HuH-7.5 (cell line): ENCODE data around the gene CCDC34.

Source experiments
- DNase-seq: peaks from one replicate; pipeline ENCODE4 v3.0.0; 2011; ENCODE audit warnings: low spot score

Gene CCDC34

DNA sequence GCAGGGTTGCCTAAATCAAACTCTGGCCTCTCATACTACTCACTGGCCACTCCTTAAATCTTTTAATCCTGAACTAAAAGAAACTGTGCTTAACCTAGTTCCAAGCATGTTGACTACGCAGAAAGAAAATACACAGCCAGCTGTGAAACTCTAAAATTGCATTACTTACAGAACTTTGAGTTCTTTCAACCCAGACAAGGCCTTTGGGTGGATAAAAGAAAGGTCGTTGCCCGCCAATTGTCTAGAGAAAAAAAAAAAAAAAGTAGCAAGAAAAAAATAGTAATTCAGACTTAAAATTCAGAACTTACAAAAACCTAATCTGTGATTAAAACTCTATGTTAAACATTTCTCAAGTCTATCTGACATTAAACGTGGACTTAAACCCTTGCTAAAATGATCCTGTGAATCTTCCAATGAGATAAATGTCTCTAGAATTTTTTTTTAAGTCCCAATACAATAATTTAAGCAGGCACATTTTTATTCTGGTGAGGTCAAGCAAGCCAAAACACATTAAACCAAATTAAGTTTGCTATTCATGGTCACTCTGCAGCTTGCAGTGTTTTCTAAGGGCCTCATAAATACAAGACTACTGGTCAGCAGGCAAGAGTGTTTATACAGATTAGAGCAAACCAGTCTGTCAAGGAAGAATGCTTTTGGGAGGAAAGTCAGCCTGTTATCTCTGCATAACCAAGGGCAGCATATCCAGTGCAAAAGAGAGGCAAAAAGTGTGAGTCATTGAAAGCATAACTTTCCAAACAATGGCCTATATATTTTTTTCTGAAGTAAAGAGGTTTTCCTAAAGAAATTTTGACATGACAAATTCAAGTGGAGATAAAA is 29.5 kb upstream of the CCDC34 start:
- no peak for DNase-seq

DNA sequence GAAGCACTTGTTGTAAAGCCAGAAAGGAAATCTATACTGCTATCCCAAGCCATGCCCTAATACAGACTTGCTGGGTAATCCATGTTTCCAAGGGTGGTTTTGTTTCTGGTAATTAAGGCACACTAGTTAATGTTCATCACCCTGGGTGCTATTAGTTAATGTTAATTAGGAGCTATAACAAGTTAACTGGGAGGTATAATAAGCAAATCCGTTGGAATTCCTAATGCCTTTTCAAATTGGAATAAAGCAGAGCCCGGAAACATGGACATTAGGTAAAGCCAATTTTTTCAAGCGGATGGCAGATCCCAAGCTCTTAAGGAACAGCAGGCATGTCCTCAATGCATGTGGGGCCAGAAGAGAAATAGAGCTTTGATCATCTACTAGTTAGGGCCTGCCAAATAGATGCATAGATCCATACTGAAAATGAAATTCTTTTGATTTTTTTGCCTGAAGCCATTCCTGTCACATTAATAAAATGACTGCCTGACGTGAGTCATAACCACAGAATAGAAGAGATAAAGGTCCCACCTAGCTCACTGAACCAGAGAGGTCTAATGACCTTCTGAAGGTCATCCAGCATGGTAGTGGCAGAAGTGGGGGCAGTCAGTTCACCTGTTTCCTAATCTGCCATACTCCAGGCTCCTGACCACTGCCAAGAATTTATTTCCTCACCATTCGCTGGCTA is 28.5 kb upstream of the CCDC34 start:
- DNase-seq, result no peak

DNA sequence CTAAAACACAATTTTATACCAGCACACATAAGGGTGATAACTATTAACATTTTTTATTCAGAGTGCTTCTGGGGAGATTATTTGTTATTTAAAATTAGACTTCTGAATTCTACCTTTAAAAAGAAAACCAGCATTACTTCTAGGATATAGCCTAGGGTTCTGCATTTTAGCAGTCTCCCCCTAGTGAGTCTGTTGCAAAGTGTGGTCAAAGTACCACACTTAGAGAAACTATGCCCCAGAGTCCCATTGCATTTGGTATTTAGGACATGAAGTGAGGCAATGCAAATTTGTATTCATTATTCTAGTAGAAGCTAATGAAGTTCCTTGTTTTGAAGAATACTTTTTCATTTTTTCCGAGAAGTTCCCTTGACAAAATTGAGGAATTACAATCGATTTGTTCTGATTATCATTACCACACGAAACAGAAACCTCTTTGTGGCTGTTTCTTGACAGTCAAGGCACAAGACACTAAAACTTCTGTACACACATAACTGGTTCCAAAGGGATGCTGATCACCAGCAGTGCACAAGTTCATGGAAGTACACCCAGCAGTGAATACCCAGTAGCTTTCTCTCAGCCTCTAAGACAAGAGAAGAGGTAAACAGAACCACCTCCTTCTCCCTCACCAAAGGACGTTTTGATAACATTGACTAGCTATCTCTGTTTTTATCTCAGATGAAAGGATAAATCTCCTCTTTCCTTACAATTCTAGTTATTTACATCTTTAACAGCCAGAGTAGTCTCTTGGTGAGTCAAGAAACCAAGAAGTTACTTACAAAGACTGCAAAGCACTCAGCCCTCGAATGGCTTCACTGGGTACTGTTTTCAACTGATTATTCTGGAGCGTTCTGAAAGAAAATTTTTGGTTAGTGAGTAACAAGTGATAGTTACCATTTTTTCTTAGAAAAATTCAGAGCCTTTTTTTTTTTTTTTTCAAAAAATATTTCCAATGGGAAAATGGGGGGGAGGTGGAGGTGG is 27.6 kb upstream of the CCDC34 start:
- no peak for DNase-seq

DNA sequence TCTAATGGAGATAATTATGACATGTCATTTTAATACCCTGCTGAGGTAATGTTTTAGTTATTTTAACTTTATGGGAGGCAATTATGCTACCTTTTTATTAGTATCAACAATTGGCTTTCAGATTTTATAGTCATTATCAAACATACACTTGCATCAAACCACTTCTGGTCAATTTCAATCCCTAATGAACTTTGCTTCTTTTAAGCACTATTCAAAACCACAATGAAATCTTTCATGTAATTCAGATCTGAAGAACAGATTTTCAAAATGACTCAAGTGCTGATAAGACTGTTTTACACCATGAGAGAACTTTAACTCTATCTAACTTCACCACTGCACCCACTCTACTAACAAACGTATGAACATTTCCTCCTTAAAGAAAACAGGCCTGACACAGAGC is 25.9 kb upstream of the CCDC34 start:
- DNase-seq, result no peak

DNA sequence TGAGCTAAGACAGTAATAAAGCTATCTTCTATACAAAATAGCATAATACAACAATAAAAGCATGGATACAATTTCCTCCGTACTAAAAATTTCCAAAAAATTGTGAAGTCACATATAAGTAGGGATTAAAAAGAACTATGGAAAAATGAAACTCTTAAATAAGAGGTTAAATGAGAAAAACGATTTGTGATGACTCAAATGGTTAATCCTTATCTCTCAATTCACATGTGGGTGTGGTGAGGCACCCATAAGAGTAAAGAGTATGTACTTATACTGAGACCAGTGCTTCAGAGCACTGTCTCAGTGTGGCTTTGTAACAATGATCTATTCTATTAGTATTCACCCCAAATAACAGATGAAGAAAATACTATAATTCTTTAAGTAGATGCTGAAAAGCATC is 25.0 kb upstream of the CCDC34 start:
- DNase-seq, result no peak

DNA sequence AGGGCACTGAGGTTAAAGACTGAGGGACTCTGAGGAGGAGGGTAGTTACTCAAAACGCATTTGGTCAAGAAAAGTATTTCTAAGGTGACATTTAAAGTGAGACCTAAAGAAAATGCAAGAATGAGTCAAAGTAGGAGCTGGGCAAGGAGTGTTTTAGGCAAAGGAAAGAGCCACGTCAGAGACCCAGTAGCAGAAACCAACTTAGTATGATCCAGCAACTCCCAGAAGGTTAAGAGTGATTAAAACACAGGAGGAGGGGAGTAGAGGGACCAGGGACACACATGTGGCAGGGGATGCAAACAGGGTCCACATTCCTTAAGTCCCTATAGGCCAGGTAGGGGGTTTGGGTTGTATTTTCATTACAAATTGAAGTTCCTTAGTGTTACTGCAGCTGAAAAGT is 24.3 kb upstream of the CCDC34 start:
- DNase-seq, result no peak

DNA sequence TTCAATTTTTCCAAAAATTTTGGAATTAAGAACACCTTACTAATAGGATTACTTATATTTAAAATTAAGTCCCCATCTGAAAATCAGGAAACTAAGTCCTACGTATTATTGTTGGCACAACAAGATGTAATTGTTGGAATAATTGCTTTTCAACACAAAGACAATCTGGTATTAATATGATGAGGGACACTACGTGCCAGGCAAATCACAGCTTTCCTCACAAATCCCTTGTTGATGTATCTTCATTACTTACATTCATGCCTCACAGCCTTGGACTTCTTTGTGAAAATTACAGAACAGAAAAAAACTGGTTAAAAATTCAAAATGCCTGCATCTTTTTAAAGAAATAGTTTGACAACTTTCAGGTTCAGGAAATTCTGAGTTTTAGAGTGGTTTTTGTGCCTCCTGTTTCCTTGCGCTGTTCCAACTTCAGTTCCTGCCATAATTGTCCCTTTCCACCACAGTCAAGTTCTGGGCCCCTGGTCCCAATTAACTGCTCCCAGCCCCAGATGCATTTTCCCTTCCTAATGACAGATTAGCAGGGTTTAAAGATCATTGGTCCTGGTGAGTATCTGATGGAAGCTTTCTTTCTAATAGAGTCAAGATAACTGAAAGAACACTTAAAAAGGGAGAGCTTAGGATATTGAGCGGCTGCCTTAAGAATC is 23.3 kb upstream of the CCDC34 start:
- DNase-seq, result no peak

DNA sequence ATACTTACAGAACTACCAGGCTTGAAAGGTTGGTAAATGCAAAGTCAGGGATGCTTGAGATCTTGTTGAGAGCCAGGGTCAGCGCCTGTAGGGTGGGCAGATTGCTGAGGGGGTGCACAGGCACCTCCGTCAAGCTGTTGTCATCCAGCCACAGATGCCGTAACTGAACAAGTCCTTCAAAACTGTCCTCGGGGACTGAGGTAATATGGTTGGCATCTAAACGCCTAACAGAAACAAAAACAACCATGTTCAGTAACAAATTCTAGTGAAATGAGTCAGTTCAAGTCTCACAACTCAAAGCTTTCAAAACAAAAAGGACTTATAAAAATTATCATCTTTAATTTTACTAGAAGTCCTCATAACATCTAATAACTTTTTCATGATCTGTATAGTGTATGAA is 22.2 kb upstream of the CCDC34 start:
- no peak for DNase-seq

DNA sequence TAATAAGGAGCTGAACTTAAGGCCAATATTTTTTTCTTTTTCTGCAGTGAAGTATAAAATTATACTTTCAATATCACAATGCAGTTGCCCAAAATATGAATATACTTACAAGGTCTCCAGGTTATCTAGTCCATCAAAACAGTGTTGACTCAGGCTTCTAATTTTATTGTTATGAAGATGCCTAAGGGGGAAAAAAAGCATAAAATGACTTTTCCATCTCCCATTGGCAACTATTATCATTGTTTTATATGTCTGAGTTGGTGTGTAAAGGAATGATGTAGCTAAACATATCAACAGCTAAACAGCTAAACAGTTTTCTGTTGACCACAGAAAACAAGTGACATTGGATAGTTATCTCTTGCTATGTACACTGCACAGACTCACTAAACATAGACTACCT is 21.2 kb upstream of the CCDC34 start:
- no peak for DNase-seq

DNA sequence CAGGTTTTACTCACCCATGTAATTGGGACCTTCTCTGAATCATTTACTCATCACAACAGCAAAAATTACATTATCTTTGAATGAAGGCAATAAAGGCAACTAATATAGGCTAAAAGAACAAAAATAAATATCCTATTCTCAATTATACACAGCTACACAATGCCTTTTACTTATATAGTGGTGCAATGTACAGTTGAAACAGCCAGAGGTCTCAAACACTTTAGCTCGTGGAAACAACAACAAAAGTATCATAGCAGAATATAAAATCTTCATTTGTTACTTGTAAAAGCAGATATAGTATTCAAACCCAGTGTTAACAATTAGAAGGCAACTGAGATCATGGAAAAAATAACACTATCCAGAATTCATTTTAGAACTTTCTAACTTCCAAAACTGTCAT is 20.6 kb upstream of the CCDC34 start:
- no peak for DNase-seq

DNA sequence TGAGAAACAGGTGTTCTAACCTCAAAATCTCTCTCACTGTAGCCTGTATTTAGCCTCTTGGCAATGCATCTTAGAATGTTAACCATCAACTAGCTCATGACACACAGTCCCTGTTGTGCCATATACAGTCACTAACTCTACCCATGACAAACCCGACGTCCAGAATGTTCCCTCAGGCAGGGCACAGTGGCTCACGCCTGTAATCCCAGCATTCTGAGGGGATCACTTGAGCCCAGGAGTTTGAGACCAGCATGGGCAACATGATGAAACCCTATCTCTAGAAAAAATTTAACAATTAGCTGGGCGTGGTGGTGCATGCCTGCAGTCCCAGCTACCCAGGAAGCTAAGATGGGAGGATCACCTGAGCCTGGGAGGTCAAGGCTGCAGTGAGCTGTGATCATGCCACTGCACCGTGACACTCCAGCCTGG is 18.2 kb upstream of the CCDC34 start:
- no peak for DNase-seq

DNA sequence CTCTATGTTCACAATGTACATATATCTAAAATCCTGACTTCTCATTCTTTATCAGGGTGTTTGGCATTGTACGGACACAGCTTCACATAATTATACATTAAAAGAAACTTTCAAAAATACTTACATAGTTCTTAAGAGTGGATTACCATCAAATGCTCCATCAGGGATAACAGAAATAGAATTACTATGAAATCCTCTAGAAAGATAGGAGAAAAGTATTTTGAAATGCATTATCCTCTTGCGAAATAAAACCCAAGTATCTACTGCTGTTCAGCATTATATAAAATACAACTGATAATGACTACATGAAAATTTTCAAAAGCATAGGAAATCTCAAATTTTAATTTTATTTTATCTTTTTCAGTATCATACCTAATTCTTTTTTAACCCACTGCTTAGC is 17.8 kb upstream of the CCDC34 start:
- no peak for DNase-seq

DNA sequence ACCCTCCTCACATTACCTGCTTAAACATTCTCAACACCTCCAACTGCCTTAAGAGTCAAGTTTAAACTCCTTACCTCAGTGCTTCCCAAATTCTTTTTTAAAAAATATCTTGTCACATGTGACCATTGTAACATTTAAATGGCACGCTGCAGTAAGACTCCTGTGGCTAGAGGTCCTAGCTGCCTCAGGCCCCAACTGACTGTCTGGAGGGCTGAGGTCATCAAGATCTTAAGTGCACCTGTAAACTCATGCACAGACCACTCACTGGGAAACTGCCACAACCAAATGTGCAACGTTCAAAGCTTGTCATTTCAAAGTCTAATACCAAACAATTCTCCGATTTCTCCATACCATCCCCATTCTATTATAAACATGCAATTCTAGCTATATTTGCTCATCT is 16.4 kb upstream of the CCDC34 start:
- no peak for DNase-seq

DNA sequence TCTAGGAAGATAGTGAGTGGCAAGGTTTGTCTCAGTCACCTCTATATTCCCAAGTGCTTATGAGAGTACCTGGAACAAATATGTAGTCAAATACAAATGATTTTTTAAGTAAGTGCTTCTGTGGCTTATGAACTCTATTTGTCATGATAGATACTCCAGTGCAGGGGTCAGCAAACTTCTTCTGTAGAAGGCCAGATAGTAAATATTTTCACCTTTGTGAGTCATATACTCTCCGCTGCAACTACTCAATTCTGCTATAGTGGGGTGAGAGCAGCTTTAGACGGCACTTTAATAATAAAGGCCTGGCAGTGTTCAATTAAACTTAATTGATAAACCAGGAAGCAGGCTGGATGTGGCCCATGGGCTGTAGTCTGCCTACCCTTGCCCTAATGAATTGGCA is 12.4 kb upstream of the CCDC34 start:
- no peak for DNase-seq

DNA sequence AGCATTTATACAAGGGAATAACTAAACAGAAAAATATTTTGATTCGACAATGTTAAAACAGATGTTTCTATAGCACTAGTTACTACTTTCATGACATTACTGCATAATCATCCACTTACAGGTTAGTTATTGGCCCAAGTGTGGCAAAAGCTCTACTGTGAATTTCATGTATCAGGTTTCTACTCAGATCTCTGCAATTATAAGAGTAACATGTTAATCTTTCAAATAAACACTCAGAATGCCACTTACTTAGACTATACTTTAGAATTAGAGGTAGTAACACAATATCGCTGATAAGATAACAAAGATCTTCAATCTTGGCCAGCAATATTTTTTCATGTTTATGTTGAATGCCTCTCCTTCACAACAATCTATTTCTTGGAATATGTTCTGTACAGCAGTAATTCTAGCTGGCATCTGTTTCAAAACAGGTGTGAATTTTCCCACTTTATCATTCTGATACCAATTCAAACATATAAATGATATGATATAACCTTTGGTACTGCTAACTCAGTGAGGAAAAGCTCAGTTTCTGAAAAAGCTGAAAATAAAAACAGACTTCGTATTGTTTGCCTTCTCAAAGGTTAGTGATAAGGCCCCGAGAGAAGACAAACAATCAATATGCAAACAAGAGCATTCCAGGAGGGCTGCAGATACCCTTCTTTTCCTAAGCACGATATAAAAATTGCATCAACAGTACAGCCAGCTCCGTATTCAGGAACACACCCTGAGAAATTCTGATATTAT is 11.0 kb upstream of the CCDC34 start:
- no peak for DNase-seq

DNA sequence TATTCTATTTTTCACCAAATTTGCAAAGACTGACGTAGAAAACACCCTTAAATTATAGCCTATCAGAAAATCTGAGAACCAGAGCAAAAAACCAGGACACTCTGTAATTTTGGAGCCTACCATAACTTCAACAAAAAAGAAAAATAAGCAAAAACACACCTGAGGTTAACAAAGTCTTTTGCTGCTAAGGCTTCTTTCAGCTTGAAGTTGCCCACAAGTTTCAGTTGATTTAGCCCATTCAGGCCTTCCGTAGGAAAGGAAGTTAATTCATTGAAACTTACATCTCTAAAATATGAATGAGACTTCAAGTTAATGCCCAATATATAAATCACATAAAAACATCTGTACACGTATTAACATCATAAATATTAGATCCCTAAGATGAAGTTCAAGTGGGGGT is 10.4 kb upstream of the CCDC34 start:
- DNase-seq, result no peak

DNA sequence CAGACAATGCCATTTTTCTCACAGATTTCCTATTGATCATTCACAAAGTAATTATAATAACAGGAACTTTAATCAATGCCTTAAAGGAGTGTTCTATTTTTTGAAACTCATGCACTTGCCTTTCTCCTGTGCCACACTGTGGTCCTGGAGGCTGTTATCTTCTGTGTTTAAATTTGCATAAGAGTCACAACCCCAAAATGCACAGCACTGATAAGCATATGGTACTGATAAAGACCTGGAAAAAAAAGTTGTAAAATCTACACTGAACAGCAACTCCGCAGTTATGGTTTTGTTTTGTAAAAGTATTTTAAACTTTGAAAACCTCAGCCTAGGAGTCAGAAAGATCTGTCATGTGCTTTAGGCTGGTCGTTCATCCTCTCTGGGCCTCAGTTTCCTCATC is 9.1 kb upstream of the CCDC34 start:
- DNase-seq, result no peak

DNA sequence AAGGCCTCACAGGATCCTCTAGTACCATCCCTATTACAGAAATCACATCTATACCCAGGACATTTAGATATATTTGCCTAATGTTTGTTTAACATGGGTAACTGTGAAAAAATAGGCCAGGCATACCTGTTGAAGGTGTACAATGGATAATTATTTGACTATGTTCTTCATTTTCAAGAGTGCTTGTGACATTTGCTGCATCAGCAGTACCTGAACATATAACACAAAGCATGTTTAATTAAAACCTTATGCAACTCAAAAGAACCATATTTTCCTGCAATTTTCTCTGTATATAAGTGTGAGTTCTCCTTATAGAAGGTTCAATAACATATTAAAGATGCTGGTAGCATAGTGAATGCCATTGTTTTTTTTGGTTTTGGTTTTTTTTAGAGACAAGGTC is 8.5 kb upstream of the CCDC34 start:
- no peak for DNase-seq

DNA sequence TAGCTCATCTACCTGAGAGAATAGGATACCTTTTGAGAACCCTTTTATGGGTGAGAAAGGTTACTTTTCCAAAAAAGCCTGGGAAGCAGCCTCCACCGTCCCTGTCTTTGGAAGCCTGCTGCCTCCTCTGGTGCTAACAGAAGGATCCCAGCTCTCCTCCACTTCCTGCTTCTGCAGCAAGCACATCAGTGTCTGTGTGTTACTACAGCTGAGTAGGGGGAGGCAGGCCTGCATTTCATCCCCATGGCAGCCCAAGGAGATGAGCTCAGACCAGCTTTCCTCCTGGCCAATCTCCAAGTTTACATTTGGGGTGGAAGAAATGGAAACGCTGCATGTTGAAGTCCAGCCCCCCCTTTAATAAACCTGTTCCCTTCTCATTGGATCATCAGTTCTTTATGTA is 7.4 kb upstream of the CCDC34 start:
- DNase-seq, result no peak

DNA sequence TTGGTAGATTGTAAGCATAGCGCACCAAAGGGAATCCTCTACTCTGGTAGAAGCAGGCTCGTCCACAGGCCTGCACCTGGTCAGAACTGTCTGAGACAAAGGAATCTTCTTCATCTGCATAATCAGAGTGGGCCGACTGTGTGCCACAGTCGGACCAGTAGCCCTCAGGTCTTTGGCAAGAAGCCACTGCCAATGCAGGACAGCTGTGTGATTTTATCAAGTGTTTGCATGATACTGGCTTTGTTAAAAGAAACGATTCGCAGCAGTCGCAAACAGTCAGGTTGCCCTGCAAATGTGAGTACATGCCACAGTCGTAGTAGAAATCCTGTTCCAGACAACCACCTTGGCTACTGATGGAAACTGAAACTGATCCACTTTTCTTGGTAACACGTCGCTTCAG is 4.9 kb upstream of the CCDC34 start:
- no peak for DNase-seq

DNA sequence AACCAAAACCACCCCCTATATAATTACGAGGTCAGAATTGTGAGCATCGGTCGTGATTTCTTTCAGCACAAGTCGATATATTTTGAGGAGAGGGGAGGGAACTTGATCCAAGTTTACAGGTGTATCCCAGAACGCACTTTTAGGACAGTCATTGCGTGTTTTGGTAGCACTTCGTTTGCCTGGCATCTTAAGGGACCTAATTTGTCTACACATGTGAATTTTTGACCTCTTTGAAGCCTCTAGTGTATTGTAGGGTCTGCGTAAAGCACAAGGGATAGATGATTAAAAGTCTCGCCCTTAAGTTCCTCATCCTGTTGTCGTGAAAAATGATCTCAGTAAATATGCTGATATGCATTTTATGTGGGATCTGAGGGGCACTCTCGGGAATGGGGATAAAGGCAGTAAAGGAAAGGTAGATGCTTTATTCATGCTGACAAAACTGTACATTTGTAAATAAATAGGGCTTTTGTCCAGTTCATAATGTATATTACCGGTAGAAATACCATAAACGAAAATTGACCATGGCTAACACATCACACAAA is 632 bp upstream of the CCDC34 start:
- no peak for DNase-seq
